Cardiac septum (tissue), 1 donor: ENCODE measurements around the gene CPSF3. TPM values are rescaled to one million over a fixed set of nuclear protein-coding genes. Genes with fewer than 3 reads are reported as not detected.

Source experiments
- DNase-seq: peaks from one replicate; pipeline ENCODE4 v3.0.0-alpha.2; 2020; ENCODE audit warnings: low spot score
- intact Hi-C: fragments of 100-400 bp; cut with DNase I; formaldehyde crosslinking; loops from one replicate; pipeline ENCODE4 v1.14.0; 2022
- total RNA-seq: library from RNA; stranded (reverse); fragmentation: NEBNext Ultra II Directional; extraction: Animal tissue kit (Norgen Biotek cat#: 25700); gene quantifications from one replicate; pipeline ENCODE4 v1.2.1, GENCODE V29; 2021
- donor health status: DM: no; HTN: no; CAD: no.

CPSF3 gene
- total RNA-seq, 1 donor from 2014 or later = 17.1 TPM

- intact Hi-C loops = no loop called here
Measured at GRCh38 chr2:9415516-9416169, 7.8 kb upstream of the CPSF3 start.

GRCh38 chr2:9416267-9416961 is 7.0 kb upstream of the CPSF3 start:
- no peak for DNase-seq
- intact Hi-C loops = no loop called here

More at GRCh38 chr2:9415516-9416169, 7.8 kb upstream of the CPSF3 start:
- DNase-seq = no peak

- no peak for DNase-seq
- intact Hi-C loops = no loop called here
Measured at GRCh38 chr2:9416962-9417316, 6.5 kb upstream of the CPSF3 start.

GRCh38 chr2:9417725-9418124 is 5.7 kb upstream of the CPSF3 start:
- intact Hi-C loops = no loop called here
- no peak for DNase-seq

- DNase-seq = no peak
- intact Hi-C loops = no loop called here
Measured at GRCh38 chr2:9418746-9419145, 4.7 kb upstream of the CPSF3 start.

GRCh38 chr2:9419541-9419940 is 3.9 kb upstream of the CPSF3 start:
- no peak for DNase-seq
- intact Hi-C loops = no loop called here

- DNase-seq = no peak
- intact Hi-C loops = loop anchor here (5.0 kb wide), 1 partner anchor 213 kb away; the partner anchor contains the start of gene ASAP2
Measured at GRCh38 chr2:9420495-9420894, 3.0 kb upstream of the CPSF3 start.

- intact Hi-C loops = loop anchor here (2.0 to 5.0 kb wide), 2 partner anchors 215 to 280 kb away; partner anchors contain the start of gene ASAP2
- DNase-seq = peak; percentile 84
Measured at GRCh38 chr2:9422321-9423099, 944 bp upstream of the CPSF3 start.

GRCh38 chr2:9423922-9424272 is 443 bp downstream of the CPSF3 start:
- intact Hi-C loops = loop anchor here (2.0 to 5.0 kb wide), 2 partner anchors 217 to 281 kb away; partner anchors contain the start of gene ASAP2
- no peak for DNase-seq

GRCh38 chr2:9424447-9425164 is 1.2 kb downstream of the CPSF3 start:
- DNase-seq = no peak
- intact Hi-C loops = loop anchor here (5.0 kb wide), 1 partner anchor 217 kb away; the partner anchor contains the start of gene ASAP2

- DNase-seq = no peak
- intact Hi-C loops = no loop called here
Measured at GRCh38 chr2:9428965-9429577, 5.6 kb downstream of the CPSF3 start.

- no peak for DNase-seq
- intact Hi-C loops = no loop called here
Measured at GRCh38 chr2:9430316-9431293, 7.2 kb downstream of the CPSF3 start.

- DNase-seq = no peak
- intact Hi-C loops = no loop called here
Measured at GRCh38 chr2:9434489-9434888, 11.0 kb downstream of the CPSF3 start.

GRCh38 chr2:9439536-9439935 is 16.1 kb downstream of the CPSF3 start:
- intact Hi-C loops = no loop called here

GRCh38 chr2:9440058-9440727 is 16.7 kb downstream of the CPSF3 start:
- intact Hi-C loops = no loop called here
- DNase-seq = no peak

More at GRCh38 chr2:9439536-9439935, 16.1 kb downstream of the CPSF3 start:
- DNase-seq = no peak

GRCh38 chr2:9441556-9441955 is 18.1 kb downstream of the CPSF3 start:
- DNase-seq = no peak
- intact Hi-C loops = no loop called here

- intact Hi-C loops = no loop called here
- no peak for DNase-seq
Measured at GRCh38 chr2:9443526-9443925, 20.1 kb downstream of the CPSF3 start.

- no peak for DNase-seq
Measured at GRCh38 chr2:9445089-9445488, 21.6 kb downstream of the CPSF3 start.

More at GRCh38 chr2:9445089-9445488, 21.6 kb downstream of the CPSF3 start:
- intact Hi-C loops = no loop called here
